HEK293T (cell line): ENCODE results near the gene PHETA2.

Source experiments
- BHLHE40 ChIP-seq: fragments of 450-650 bp; IDR thresholded peaks from 2 replicates; pipeline ENCODE4 v1.6.1; 2016; ENCODE audit warnings: mild to moderate bottlenecking, moderate library complexity, borderline replicate concordance
- CTBP1 ChIP-seq: fragments of 450-650 bp; IDR thresholded peaks from 2 replicates; pipeline ENCODE4 v1.6.1; 2016; ENCODE audit warnings: borderline replicate concordance
- ELF4 ChIP-seq: fragments of 450-650 bp; IDR thresholded peaks from 2 replicates; pipeline ENCODE4 v1.6.1; 2017; ENCODE audit warnings: antibody characterized with exemption
- FOXA1 ChIP-seq: fragments of 450-650 bp; IDR thresholded peaks from 2 replicates; pipeline ENCODE4 v1.6.1; 2016; ENCODE audit warnings: mild to moderate bottlenecking
- FOXM1 ChIP-seq: fragments of 450-650 bp; IDR thresholded peaks from 2 replicates; pipeline ENCODE4 v1.6.1; 2017; ENCODE audit warnings: mild to moderate bottlenecking, borderline replicate concordance
- HDGF ChIP-seq: fragments of 450-650 bp; IDR thresholded peaks from 2 replicates; pipeline ENCODE4 v1.6.1; 2017; ENCODE audit warnings: antibody characterized with exemption, borderline replicate concordance
- L3MBTL2 ChIP-seq: fragments of 450-650 bp; conservative IDR thresholded peaks from 2 replicates; pipeline ENCODE4 v1.6.1; 2016; ENCODE audit warnings: mild to moderate bottlenecking
- LEF1 ChIP-seq: fragments of 450-650 bp; IDR thresholded peaks from 2 replicates; pipeline ENCODE4 v1.6.1; 2017; ENCODE audit warnings: mild to moderate bottlenecking, borderline replicate concordance
- NFRKB ChIP-seq: fragments of 450-650 bp; IDR thresholded peaks from 2 replicates; pipeline ENCODE4 v1.6.1; 2016; ENCODE audit warnings: mild to moderate bottlenecking, moderate library complexity
- SP1 ChIP-seq: fragments of 450-650 bp; IDR thresholded peaks from 2 replicates; pipeline ENCODE4 v1.6.1; 2017
- SUZ12 ChIP-seq: fragments of 450-650 bp; IDR thresholded peaks from 2 replicates; pipeline ENCODE4 v1.6.1; 2016; ENCODE audit warnings: mild to moderate bottlenecking
- TARDBP ChIP-seq: fragments of 450-650 bp; IDR thresholded peaks from 2 replicates; pipeline ENCODE4 v1.6.1; 2016
- ZNF384 ChIP-seq: fragments of 450-650 bp; IDR thresholded peaks from 2 replicates; pipeline ENCODE4 v1.6.1; 2016
- TF ChIP-seq, protein P1 (sequence below): fragments of 450-650 bp; IDR thresholded peaks from 2 replicates; pipeline ENCODE4 v1.6.1; 2016

DNA sequence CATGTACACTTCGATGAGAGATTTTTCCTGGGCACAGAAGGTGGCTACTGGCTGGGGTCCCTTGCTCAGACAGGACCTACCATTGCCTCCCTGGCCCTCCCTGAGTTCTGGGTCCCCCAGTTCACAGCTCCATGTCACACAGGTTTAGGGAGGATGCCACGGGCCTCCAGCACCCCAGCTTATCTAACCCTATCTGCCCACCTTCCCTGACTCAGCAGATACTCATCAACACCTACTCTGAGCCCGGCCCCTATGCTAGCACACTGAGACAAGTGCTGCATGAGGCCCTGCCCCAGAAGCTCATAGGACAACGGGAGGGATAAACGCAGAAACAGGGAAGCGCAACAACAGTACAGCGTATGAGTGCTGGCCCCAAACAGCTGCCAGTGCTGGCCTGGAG is 13.0 kb upstream of the PHETA2 start:
- TF ChIP-seq SP1 (no peak), ZNF384 (no peak), BHLHE40 (no peak), TARDBP (no peak), ELF4 (no peak), CTBP1 (no peak), FOXA1 (no peak), SUZ12 (no peak), HDGF (no peak), L3MBTL2 (no peak), FOXM1 (no peak), NFRKB (no peak), LEF1 (no peak)
- TF ChIP-seq, protein P1, sequence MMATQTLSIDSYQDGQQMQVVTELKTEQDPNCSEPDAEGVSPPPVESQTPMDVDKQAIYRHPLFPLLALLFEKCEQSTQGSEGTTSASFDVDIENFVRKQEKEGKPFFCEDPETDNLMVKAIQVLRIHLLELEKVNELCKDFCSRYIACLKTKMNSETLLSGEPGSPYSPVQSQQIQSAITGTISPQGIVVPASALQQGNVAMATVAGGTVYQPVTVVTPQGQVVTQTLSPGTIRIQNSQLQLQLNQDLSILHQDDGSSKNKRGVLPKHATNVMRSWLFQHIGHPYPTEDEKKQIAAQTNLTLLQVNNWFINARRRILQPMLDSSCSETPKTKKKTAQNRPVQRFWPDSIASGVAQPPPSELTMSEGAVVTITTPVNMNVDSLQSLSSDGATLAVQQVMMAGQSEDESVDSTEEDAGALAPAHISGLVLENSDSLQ, result no peak
